GM12864 (cell line): ENCODE data around the gene SPIN1.
"Not testable (repeated sequence)": the region's sequence is repeated elsewhere in the genome, so short reads cannot be mapped to it uniquely, and the experiment has no call there.

ENCODE experiments used
- DNase-seq: peaks from one replicate; pipeline ENCODE4 v3.0.0-alpha.2; 2011; ENCODE audit warnings: low read depth
- H3K4me3 ChIP-seq: 2 replicates; pipeline ENCODE4 v1.5.1; 2011; ENCODE audit warnings: mild to moderate bottlenecking, low read depth, low read length, control low read depth
- TF ChIP-seq, protein P1 (sequence below): IDR thresholded peaks from 2 replicates; pipeline ENCODE4 v1.5.1; 2011; ENCODE audit warnings: low read depth, mild to moderate bottlenecking, moderate library complexity, low read length, control low read depth, inconsistent platforms; ENCODE audit errors: missing control alignments

SPIN1 gene

DNA sequence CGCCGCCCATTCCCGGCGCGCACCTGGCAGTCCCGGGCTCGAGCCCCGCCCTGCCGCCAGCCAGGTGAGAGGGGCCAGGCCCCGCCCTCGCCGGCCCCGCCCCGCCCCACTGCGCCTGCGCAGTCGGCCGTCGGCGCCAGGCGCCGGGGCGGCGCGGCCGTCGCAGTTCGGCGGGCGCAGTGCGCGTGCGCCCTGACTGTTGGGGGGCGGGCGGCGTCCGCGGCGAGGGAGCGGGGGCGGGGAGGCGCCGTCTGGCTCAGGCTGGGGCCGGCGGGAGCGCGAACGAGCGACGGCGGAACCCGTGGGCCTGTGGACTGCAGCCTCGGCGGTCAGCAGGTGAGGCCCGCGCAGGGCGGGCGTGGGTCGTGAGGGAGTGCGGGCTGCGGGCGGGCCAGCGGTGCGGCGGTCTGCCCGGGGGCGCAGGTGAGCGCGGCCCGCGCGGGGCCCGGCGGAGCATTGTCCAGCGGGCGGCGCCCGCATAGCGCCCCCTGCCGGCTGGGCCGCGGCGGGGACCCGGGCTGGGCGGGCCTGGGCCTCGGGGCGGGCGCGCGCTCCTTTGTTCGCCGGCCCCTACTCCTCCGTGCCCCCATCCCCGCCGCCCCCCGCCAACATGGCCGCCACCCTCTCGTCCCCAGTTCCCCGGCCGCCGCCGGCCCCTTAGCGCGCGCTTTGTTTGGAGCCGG, at the start of gene SPIN1:
SPIN1 (plus strand) TSS at position 242 of the 683 bp plus-strand sequence. CDS start 38,096 bp downstream, outside the sequence.
- peak within 1 kb of the TSS; percentile 73 for H3K4me3 ChIP-seq
- TF ChIP-seq, protein P1, sequence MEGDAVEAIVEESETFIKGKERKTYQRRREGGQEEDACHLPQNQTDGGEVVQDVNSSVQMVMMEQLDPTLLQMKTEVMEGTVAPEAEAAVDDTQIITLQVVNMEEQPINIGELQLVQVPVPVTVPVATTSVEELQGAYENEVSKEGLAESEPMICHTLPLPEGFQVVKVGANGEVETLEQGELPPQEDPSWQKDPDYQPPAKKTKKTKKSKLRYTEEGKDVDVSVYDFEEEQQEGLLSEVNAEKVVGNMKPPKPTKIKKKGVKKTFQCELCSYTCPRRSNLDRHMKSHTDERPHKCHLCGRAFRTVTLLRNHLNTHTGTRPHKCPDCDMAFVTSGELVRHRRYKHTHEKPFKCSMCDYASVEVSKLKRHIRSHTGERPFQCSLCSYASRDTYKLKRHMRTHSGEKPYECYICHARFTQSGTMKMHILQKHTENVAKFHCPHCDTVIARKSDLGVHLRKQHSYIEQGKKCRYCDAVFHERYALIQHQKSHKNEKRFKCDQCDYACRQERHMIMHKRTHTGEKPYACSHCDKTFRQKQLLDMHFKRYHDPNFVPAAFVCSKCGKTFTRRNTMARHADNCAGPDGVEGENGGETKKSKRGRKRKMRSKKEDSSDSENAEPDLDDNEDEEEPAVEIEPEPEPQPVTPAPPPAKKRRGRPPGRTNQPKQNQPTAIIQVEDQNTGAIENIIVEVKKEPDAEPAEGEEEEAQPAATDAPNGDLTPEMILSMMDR = peak; percentile 46
- no peak for DNase-seq

DNA sequence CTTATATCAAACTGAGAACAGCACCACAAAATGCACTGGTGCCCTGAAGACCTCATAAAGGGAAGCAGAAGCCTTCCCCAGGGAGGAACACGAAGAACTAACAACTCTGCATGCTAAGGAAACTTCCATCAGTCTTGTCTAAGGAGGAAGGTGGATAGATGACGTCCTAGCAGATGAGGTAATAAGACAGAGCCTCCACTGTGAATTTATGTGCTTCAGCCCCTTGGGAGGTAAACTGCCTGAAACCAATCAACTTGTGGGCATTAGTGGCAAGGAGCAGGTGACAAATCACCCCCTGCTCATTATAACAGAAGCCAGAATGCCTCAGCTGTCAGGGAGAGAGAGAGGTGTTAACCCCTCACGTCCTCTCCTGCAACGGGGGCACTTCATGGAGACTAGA, 48.9 kb upstream of the SPIN1 start:
- no peak for DNase-seq
- no peak overlapping the region for H3K4me3 ChIP-seq
- TF ChIP-seq, protein P1 = no peak

DNA sequence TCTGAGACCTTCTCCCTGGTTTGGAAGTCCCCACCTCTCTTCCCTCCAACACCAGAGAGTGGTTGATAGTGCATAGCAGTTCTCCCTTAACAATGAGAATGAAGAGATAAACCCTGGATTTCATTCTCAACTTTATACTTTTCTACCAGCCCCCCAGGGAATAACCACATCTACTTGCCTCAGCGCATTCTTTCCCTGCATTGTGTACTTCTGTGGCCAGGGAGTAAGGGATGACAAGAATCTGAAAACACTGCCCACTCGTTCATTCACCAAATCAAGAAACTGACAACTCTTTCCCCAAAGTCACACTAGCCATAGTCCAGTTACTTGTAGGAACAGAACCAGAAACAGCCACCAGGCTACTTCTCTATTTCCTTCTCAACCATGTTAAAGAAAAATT, 46.0 kb upstream of the SPIN1 start:
- no peak overlapping the region for H3K4me3 ChIP-seq
- no peak for DNase-seq
- TF ChIP-seq, protein P1 = no peak

DNA sequence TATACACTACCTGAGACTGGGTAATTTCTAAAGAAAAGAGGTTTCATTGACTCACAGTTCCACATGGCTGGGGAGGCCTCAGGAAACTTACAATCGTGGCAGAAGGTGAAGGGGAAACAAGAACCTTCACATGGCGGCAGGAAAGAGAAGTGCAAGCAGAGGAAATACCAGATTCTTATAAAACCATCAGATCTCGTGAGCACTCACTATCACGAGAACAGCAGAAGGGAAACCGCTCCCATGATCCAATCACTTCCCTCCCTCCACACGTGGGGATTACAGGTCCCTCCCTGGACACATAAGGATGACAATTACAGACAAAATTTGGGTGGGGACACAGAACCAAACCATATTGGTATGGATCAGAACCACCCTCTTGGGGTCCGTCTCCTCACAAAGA, 44.2 kb upstream of the SPIN1 start:
- TF ChIP-seq, protein P1 = no peak
- DNase-seq = no peak
- no peak overlapping the region for H3K4me3 ChIP-seq

DNA sequence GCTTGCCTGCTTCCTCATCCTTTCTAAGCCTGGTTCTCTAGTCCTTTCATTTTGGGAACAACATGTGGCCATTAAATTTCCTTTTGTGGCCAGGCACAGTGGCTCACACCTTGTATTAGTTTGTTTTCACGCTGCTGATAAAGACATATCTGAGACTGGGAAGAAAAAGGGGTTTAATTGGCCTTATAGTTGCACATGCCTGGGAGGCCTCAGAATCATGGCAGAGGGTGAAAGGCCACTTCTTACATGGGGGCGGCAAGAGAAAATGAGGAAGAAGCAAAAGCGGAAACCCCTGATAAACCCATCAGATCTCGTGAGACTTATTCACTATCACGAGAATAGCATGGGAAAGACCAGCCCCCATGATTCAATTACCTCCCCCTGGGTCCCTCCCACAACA, 37.9 kb upstream of the SPIN1 start:
- H3K4me3 ChIP-seq, DNase-seq: not testable (repeated sequence)

DNA sequence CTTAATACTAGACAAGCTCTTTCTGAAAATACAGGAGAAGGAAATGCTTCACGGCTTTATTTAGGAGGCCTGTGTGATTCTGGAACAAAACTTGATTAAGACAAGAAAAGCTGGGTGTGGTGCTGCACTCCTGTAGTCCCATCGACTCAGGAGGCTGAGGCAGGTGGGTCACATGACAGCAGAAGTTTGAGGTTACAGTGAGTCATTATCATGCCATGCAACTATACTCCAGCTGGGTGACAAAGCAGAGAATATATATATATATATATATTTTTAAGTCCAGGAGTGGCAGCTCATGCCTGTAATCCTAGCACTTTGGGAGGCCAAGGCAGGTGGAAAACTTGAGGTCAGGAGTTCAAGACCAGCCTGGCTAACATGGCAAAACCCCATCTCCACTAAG, 33.1 kb upstream of the SPIN1 start:
- no peak for DNase-seq
- TF ChIP-seq, protein P1 = no peak
- no peak overlapping the region for H3K4me3 ChIP-seq

DNA sequence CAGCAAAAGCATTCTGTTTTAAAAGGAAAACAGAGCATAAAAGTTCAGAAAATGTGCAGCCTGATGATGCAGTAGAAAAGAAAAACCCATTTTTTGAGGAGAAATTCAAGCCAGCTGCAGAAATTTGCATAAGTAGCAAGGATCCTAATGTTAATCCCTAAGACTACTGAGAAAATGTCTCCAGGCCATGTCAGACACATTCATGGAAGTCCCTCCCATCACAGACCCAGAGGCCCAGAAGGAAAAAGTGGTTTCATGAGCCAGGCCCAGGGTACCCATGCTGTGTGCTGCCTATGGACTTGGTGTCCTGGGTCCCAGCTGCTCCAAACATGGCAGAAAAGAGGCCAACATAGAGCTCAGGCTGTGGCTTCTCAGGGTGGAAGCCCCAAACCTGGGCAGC, 31.0 kb upstream of the SPIN1 start:
- not testable (repeated sequence) for H3K4me3 ChIP-seq, DNase-seq

DNA sequence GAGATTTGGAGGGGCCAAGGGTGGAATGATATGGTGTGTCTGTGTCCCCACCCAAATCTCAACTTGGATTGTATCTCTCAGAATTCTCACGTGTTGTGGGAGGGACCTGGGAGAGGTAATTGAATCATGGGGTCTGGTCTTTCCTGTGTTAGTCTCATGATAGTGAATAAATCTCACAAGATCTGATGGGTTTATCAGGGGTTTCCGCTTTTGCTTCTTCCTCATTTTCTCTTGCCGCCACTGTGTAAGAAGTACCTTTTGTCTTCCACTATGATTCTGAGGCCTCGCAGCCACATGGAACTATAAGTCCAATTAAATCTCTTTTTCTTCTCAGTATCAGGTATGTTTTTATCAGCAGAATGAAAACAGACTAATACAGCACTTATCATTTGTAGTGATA, 29.5 kb upstream of the SPIN1 start:
- H3K4me3 ChIP-seq = no peak overlapping the region
- TF ChIP-seq, protein P1 = no peak
- DNase-seq = no peak
